Effector memory CD8-positive, alpha-beta T cell (primary cell): Measurements from ENCODE around the gene GPSM3.

ENCODE experiments used
- ATAC-seq: fragments of 150-1000 bp; cut with Tn5 transposase; replicated peaks from 2 replicates; pipeline ENCODE4 v1.10.0; 2021; ENCODE audit warnings: mild to moderate bottlenecking, moderate library complexity
- DNase-seq, 3 experiments: peaks; one replicate each; pipeline ENCODE4 v3.0.0; 2021
- H3K27ac Mint-ChIP-seq, 2 donors: one replicate each; pipeline ENCODE4 v1.8.0; 2022; ENCODE audit warnings: mild to moderate bottlenecking in 2 of 2, mixed read lengths in 2 of 2, moderate library complexity in 2 of 2
- H3K27me3 Mint-ChIP-seq, 2 donors: one replicate each; pipeline ENCODE4 v1.8.0; 2022; ENCODE audit warnings: mixed read lengths in 2 of 2
- H3K36me3 Mint-ChIP-seq: one replicate; pipeline ENCODE4 v1.8.0; 2022; ENCODE audit warnings: mild to moderate bottlenecking, moderate library complexity, mixed read lengths; ENCODE audit not compliant: insufficient read depth
- H3K4me1 Mint-ChIP-seq, 2 donors: one replicate each; pipeline ENCODE4 v1.8.0; 2022; ENCODE audit warnings: low read depth in 2 of 2, mixed read lengths in 2 of 2
- H3K4me3 Mint-ChIP-seq, 2 donors: one replicate each; pipeline ENCODE4 v1.8.0; 2022; ENCODE audit warnings: mild to moderate bottlenecking in 2 of 2, mixed read lengths in 2 of 2, moderate library complexity in 2 of 2
- H3K9me3 Mint-ChIP-seq, 2 donors: one replicate each; pipeline ENCODE4 v1.8.0; 2022; ENCODE audit warnings: mixed read lengths in 2 of 2

The GPSM3 gene

GRCh38 chr6:32168807-32169591, 23.4 kb downstream of the GPSM3 start:
- no peak for DNase-seq
- Mint-ChIP-seq H3K27me3 (no peaks in the 10 kb centered on the region), H3K9me3 (no peaks in the 10 kb centered on the region), H3K36me3 (peaks cover 10% of the 10 kb centered on the region), H3K4me3 (no peak overlapping the region), H3K4me1 (peaks cover 18 to 19% of the 10 kb centered on the region in 2 donors), H3K27ac (peak overlapping the region in 1 of 2 donors; percentile 62)
- ATAC-seq: no peak

DNA sequence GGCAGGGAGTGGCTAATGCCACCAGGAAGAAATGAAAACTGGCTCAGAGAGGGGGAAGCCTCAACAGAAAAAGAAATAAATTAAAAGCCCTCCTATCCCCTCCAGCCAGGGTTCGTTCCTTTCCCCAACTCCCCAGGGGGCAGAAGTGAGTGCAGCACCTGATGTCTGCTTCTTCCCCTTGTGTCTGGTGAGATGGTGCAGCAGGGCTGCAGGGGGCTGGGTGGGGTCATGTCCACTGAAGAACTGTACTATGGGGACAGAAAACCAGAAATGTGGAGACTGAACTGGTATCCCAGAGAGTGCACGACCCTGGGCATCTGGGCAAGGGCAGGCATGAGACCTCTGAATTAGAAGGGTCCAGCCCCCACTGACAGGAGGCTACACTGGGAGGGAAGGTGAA, 24.1 kb downstream of the GPSM3 start:
- H3K4me3 Mint-ChIP-seq: no peak overlapping the region
- DNase-seq: no peak
- H3K36me3 Mint-ChIP-seq: peaks cover 10% of the 10 kb centered on the region
- no peaks in the 10 kb centered on the region for H3K27me3 Mint-ChIP-seq
- H3K27ac Mint-ChIP-seq: peak overlapping the region in 1 of 2 donors; percentile 49
- no peaks in the 10 kb centered on the region for H3K9me3 Mint-ChIP-seq
- H3K4me1 Mint-ChIP-seq: peaks cover 11 to 12% of the 10 kb centered on the region in 2 donors
- ATAC-seq: no peak

DNA sequence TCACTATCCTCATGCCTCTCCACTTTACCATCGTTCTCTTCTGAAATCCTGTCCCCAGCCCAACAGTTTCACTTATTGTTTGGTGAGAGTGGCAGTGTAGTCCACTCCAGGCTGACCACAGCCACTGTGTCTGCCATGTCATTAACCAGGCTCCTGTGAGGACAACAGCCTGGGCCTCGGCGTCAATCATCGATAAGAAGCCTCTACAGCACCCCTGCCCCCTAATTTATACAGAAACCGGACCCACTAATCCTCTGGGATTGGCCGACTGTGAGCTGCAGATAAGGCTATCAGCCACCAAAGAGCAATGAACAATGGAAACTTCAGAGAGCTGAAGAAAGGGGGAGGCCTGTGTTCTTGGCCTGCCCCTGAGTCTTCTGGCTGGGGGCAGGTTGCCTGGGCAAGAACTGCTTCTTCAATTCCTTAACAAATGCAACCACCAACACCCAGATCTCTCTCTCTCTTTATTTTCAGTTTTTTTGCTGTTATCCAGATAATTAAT, 24.6 kb downstream of the GPSM3 start:
- Mint-ChIP-seq H3K36me3 (peaks cover 10% of the 10 kb centered on the region), H3K4me3 (no peak overlapping the region), H3K4me1 (peaks cover 9 to 11% of the 10 kb centered on the region in 2 donors), H3K27ac (peak overlapping the region; percentile 24 to 49), H3K9me3 (no peaks in the 10 kb centered on the region), H3K27me3 (no peaks in the 10 kb centered on the region)
- DNase-seq (no peak), ATAC-seq (no peak)

DNA sequence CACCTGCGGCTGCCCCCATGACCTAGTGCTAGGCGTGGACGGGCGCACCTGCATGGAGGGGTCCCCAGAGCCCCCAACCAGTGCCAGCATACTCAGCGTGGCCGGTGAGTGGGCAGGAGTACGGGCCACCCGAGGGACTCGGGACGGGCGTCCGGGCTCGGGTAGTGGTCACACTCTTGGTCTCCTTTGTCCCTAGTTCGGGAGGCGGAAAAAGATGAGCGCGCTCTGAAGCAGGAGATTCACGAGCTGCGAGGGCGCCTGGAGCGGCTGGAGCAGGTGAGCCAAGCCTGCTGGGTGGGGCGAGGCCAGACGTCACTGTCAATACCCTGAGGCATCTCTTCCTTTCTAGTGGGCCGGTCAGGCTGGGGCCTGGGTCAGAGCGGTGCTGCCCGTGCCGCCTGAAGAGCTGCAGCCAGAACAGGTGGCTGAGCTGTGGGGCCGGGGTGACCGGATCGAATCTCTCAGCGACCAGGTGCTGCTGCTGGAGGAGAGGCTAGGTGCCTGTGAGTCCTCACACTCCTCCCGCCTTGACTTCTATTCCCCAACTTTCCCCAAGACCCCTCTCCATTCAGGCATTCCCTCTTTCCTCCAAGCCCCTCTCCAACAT, 25.2 kb downstream of the GPSM3 start:
- Mint-ChIP-seq H3K9me3 (no peaks in the 10 kb centered on the region), H3K4me3 (no peak overlapping the region), H3K27ac (peak overlapping the region in 1 of 2 donors; percentile 24), H3K27me3 (no peaks in the 10 kb centered on the region), H3K4me1 (peaks cover 9 to 11% of the 10 kb centered on the region in 2 donors), H3K36me3 (peaks cover 10% of the 10 kb centered on the region)
- no peak for DNase-seq
- ATAC-seq: no peak

DNA sequence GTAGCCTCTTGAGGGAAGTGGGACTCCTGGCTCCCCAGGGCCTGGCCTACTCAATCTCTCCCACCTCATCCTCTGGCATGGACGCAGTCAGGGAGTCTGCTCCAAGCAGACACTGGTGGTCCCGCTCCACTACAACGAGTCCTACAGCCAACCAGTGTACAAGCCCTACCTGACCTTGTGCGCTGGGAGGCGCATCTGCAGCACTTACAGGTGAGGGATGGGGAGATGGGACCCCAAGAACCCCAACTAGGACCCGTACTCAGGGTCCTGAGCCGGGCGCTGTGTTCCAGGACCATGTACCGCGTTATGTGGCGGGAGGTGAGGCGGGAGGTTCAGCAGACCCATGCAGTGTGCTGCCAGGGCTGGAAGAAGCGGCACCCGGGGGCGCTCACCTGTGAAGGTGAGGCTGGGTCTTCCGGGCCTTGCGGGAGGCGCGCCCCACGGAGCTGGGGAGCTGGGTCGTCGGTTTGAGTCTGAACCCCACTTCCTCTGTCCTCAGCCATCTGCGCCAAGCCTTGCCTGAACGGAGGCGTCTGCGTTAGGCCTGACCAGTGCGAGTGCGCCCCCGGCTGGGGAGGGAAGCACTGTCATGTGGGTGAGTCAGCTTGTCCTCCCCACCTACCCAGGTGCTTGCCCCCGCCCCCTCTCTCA, 25.9 kb downstream of the GPSM3 start:
- Mint-ChIP-seq H3K4me3 (no peak overlapping the region), H3K4me1 (peaks cover 9 to 11% of the 10 kb centered on the region in 2 donors), H3K36me3 (peaks cover 10% of the 10 kb centered on the region), H3K9me3 (no peaks in the 10 kb centered on the region), H3K27ac (no peak overlapping the region), H3K27me3 (no peaks in the 10 kb centered on the region)
- ATAC-seq: no peak
- no peak for DNase-seq

GRCh38 chr6:32164295-32164694, 28.1 kb downstream of the GPSM3 start, which contains the start of gene EGFL8:
EGFL8 (plus strand) TSS chr6:32164595; CDS start chr6:32166166, 1,571 bp downstream.
- H3K9me3 Mint-ChIP-seq: no peaks in the 10 kb centered on the region
- DNase-seq: no peak
- H3K4me3 Mint-ChIP-seq: no peak within 1 kb of the TSS
- H3K27me3 Mint-ChIP-seq: no peaks in the 10 kb centered on the region
- ATAC-seq: no peak
- no peak within 1 kb of the TSS for H3K27ac Mint-ChIP-seq
- peaks cover 10% of the 10 kb centered on the region for H3K36me3 Mint-ChIP-seq
- H3K4me1 Mint-ChIP-seq: peaks cover 5 to 6% of the 10 kb centered on the region in 2 donors

DNA sequence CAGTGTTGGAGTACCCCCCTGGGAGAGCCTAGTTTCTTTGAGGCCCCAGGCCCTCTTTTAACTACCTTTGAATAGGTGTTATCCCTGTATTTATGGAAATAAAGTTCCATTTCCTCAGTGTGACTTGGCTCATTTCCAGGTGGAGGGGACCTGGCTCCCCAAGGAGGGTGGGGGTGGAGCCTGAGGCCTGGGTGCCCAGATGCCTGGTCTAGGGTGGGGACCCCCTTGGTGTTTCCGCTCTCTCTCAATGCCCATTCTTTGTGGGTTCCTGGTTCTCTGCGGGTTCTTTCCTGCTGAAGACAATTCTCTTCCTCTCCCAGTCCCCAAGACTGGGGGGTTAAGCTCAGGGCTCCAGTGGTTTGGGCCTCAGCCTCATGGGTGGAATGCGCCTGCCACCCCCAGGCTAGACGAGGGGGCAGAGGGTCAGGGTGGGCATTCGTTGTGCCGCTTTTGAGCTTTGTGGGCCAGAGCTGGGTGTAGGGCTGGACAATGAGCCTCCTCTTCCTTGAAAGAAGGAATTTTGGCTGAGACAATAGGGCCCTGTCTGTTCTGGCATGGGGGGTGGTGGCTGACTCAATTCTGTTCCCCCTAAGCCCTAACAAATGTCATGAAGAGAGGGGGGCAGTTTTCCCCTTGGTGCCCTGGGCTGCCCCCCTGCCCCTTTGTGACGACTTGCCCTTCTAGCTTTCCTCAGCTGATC, 28.7 kb downstream of the GPSM3 start:
- ATAC-seq: no peak
- Mint-ChIP-seq H3K4me1 (peaks cover 5 to 6% of the 10 kb centered on the region in 2 donors), H3K36me3 (peaks cover 10% of the 10 kb centered on the region), H3K27me3 (no peaks in the 10 kb centered on the region), H3K4me3 (no peak overlapping the region), H3K9me3 (no peaks in the 10 kb centered on the region), H3K27ac (no peak overlapping the region)
- no peak for DNase-seq

DNA sequence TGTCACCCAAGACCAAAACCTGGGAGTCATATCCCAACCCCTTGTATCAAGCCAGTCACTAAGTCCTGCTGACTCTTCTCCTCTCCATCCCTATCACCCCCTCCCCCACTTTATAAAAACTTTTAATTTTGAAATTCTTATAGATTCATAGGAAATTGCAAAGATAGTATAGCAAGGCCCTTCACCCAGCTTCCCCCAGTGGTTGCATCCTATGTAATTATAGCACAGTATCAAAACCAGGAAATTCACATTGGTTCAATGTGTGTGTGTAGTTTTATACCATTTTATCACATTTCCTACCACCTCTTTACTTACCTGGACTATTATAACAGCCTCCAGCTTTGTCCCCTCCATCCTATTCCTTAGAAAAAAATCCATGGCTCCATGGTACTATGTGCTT, 34.4 kb downstream of the GPSM3 start:
- H3K9me3 Mint-ChIP-seq: no peaks in the 10 kb centered on the region
- H3K4me1 Mint-ChIP-seq: peaks cover 26 to 28% of the 10 kb centered on the region in 2 donors
- H3K4me3 Mint-ChIP-seq: no peak overlapping the region
- H3K27ac Mint-ChIP-seq: no peak overlapping the region
- no peaks in the 10 kb centered on the region for H3K27me3 Mint-ChIP-seq
- DNase-seq (no peak), ATAC-seq (no peak)
- peaks cover 7% of the 10 kb centered on the region for H3K36me3 Mint-ChIP-seq

DNA sequence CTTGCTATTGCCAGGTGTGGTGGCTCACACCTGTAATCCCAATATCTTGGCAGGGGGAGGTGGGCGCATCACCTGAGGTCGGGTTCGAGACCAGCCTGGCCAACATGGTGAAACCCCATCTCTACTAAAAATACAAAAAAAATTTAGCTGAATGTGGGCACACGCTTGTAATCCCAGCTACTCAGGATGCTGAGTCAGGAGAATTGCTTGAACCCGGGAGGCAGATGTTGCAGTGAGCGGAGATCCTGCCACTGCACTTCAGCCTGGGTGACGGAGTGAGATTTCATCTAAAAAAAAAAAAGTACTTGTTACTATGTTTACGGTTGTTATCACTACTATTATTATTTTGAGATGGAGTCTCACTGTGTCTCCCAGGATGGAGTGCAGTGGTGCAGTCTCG, 35.6 kb downstream of the GPSM3 start:
- Mint-ChIP-seq H3K36me3 (peaks cover 12% of the 10 kb centered on the region), H3K4me3 (no peak overlapping the region)
- no peak for ATAC-seq

GRCh38 chr6:32154514-32155161, 37.8 kb downstream of the GPSM3 start:
- Mint-ChIP-seq H3K27me3 (peaks cover 16 to 27% of the 10 kb centered on the region in 2 donors), H3K27ac (peak overlapping the region; percentile 91 to 92), H3K9me3 (no peaks in the 10 kb centered on the region), H3K36me3 (peaks cover 12% of the 10 kb centered on the region), H3K4me1 (peaks cover 36 to 39% of the 10 kb centered on the region in 2 donors), H3K4me3 (peak overlapping the region; percentile 89 to 91)
- ATAC-seq: peak; percentile 73
- peak; percentile 54 to 56 (median 54) for DNase-seq

More for the DNA sequence above, 35.6 kb downstream of the GPSM3 start:
- H3K9me3 Mint-ChIP-seq: no peaks in the 10 kb centered on the region
- H3K4me1 Mint-ChIP-seq: peaks cover 28 to 29% of the 10 kb centered on the region in 2 donors
- no peak overlapping the region for H3K27ac Mint-ChIP-seq
- DNase-seq: no peak
- H3K27me3 Mint-ChIP-seq: peaks cover 0 to 4% of the 10 kb centered on the region in 2 donors

- H3K36me3 Mint-ChIP-seq: peaks cover 14% of the 10 kb centered on the region
- no peaks in the 10 kb centered on the region for H3K9me3 Mint-ChIP-seq
- peak within 1 kb of the TSS; percentile 91 to 92 for H3K27ac Mint-ChIP-seq
- peaks cover 37 to 42% of the 10 kb centered on the region in 2 donors for H3K4me1 Mint-ChIP-seq
- DNase-seq (peak; percentile 64 to 69 (median 67)), ATAC-seq (peak; percentile 76)
- peaks cover 21 to 35% of the 10 kb centered on the region in 2 donors for H3K27me3 Mint-ChIP-seq
- peak within 1 kb of the TSS; percentile 89 to 91 for H3K4me3 Mint-ChIP-seq
Measured at GRCh38 chr6:32153564-32154513, 38.6 kb downstream of the GPSM3 start, which contains the start of gene PPT2. PPT2 (plus strand) TSS chr6:32154141; CDS start chr6:32154595, 454 bp downstream.
